ENCODE data around the gene DDAH2. TPM values are rescaled to one million over a fixed set of nuclear protein-coding genes. Genes with fewer than 3 reads are reported as not detected.

DDAH2 gene
- total RNA-seq, 2 donors from 2014 or later, result 150 to 153 TPM

DNA sequence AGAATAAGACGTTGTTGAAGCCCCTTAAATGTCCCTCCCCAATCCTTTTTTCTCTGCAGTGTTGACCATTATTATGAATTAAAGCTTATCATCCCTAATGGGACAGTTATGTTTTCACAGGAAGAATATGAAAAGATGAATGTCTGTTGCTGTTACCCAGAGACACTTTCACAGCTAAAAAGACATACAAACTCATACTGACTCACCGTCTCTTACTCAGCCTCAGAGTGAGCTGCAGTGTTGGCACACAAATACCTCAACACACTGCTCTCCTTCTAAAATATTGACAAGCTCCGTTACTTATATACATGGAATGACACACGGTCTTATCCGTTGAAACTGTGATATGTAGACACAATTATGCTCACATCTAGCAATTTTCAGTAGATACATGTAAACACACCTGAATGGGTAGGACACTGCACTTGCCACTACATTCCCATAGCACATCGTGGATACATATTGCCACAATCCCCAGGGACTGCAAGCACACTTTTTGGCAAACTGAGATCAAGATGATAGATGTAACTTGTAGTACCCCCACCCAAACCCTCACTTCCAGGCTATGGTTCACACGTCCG lies 23.7 kb upstream of the DDAH2 start:
- H3K27ac ChIP-seq (ENCODE audit: low read depth, low read length), result no peak overlapping the region
- H3K36me3 ChIP-seq (ENCODE audit: control insufficient read depth, insufficient read depth, low read length), result no peaks in the 10 kb centered on the region
- H3K9ac ChIP-seq (ENCODE audit: extremely low read depth, low read length, poor library complexity, severe bottlenecking), result no peak overlapping the region
- Mint-ChIP-seq H3K9me3 (no peaks in the 10 kb centered on the region), H3K4me3 (no peak overlapping the region), H3K27ac (no peak overlapping the region), H3K36me3 (ENCODE audit: low read depth) (peaks cover 7% of the 10 kb centered on the region), H3K27me3 (ENCODE audit: insufficient read depth) (no peaks in the 10 kb centered on the region), H3K4me1 (peaks cover 4% of the 10 kb centered on the region)
- no peak overlapping the region for H3K4me3 ChIP-seq (ENCODE audit: low read length)
- DNase-seq, result no peak
- 88 to 94% methylated on average over 7 to 8 of the region's 8 CpGs for WGBS, 2 experiments (ENCODE audit: insufficient coverage in 1 of 2, insufficient read length in 1 of 2)
- H3K9me3 ChIP-seq (ENCODE audit: control insufficient read depth, low read length), result no peaks in the 10 kb centered on the region
- H3K27me3 ChIP-seq (ENCODE audit: control insufficient read depth, insufficient read depth, low read length, poor library complexity, severe bottlenecking), result no peaks in the 10 kb centered on the region
- H3K4me1 ChIP-seq (ENCODE audit: control insufficient read depth, insufficient read depth, low read length), result no peaks in the 10 kb centered on the region
- TF ChIP-seq, protein P1, sequence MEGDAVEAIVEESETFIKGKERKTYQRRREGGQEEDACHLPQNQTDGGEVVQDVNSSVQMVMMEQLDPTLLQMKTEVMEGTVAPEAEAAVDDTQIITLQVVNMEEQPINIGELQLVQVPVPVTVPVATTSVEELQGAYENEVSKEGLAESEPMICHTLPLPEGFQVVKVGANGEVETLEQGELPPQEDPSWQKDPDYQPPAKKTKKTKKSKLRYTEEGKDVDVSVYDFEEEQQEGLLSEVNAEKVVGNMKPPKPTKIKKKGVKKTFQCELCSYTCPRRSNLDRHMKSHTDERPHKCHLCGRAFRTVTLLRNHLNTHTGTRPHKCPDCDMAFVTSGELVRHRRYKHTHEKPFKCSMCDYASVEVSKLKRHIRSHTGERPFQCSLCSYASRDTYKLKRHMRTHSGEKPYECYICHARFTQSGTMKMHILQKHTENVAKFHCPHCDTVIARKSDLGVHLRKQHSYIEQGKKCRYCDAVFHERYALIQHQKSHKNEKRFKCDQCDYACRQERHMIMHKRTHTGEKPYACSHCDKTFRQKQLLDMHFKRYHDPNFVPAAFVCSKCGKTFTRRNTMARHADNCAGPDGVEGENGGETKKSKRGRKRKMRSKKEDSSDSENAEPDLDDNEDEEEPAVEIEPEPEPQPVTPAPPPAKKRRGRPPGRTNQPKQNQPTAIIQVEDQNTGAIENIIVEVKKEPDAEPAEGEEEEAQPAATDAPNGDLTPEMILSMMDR (conservative IDR thresholded peaks at IDR 0.05), result no peak

DNA sequence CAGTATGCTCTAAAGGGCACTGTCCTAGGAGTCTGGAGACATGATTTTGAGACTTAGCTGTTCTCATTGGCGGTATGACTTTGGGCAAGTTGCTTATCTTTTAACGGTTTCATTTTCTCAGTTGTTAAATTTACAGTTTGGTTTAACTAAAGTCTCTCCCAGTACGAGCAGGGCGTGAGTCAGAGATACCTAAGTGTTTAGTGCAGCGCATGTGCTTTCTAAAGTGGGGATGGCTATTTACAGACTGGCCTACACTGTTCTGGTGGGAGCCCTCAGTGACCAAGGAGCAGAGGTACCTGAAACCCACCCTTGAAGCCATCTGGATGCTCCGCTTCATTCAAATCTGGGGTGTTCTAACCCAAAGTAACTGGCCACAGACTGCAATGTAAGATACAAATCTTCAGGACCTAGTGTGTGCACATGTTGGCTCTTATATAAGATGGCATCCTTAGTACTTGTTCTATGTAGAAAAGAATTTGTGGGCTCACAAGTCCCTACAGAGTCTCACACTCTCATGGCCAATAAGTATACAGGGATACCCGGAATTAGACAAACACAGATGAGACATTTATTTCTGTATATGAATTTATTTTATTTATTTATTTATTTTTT lies 21.4 kb upstream of the DDAH2 start:
- no peaks in the 10 kb centered on the region for H3K4me1 ChIP-seq (ENCODE audit: control insufficient read depth, insufficient read depth, low read length)
- peaks cover 8% of the 10 kb centered on the region for H3K4me1 Mint-ChIP-seq
- H3K27ac ChIP-seq (ENCODE audit: low read depth, low read length), result no peak overlapping the region
- no peak overlapping the region for H3K9ac ChIP-seq (ENCODE audit: extremely low read depth, low read length, poor library complexity, severe bottlenecking)
- H3K4me3 ChIP-seq (ENCODE audit: low read length), result no peak overlapping the region
- no peaks in the 10 kb centered on the region for H3K27me3 ChIP-seq (ENCODE audit: control insufficient read depth, insufficient read depth, low read length, poor library complexity, severe bottlenecking)
- no peak overlapping the region for H3K27ac Mint-ChIP-seq
- TF ChIP-seq, protein P1 (conservative IDR thresholded peaks at IDR 0.05), result no peak
- H3K27me3 Mint-ChIP-seq (ENCODE audit: insufficient read depth), result no peaks in the 10 kb centered on the region
- no peak for DNase-seq
- H3K36me3 Mint-ChIP-seq (ENCODE audit: low read depth), result peaks cover 14% of the 10 kb centered on the region
- no peaks in the 10 kb centered on the region for H3K9me3 Mint-ChIP-seq
- 89 to 95% methylated on average over 3 to 6 of the region's 7 CpGs for WGBS, 2 experiments (ENCODE audit: insufficient coverage in 1 of 2, insufficient read length in 1 of 2)
- H3K9me3 ChIP-seq (ENCODE audit: control insufficient read depth, low read length), result no peaks in the 10 kb centered on the region
- no peak overlapping the region for H3K4me3 Mint-ChIP-seq
- no peaks in the 10 kb centered on the region for H3K36me3 ChIP-seq (ENCODE audit: control insufficient read depth, insufficient read depth, low read length)

DNA sequence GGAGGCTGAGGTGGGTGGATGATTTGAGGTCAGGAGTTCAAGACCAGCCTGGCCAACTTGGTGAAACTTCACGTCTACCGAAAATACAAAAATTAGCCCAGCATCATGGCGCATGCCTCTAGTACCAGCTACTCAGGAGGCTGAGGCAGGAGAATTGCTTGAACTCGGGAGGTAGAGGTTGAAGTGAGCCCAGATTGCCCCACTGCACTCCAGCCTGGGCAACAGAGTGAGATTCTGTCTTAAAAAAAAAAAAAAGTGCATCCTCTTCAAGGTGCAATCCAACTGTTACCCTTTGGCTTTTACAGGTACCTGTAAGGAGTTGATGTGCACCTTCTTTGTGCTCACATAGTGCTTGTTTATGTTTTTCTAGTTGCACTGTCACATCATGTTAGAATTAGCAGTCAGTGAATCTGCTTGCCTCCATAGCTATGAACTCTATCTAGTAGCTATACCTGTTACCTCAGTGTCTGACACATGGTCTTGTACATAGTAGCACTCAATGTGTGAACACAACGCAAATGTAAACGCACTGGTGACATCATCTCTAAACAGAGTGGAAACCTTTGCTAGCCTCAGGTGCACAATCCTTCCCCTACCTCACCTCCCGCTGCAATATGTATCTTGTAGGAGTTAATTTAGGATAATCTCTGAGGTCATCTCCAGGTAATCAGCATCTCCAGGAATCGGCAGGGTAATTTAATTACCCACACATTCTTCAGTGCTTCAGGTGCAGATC lies 20.4 kb upstream of the DDAH2 start:
- Histone ChIP-seq H3K9me3 (ENCODE audit: control insufficient read depth, low read length) (no peaks in the 10 kb centered on the region), H3K4me3 (ENCODE audit: low read length) (no peak overlapping the region), H3K36me3 (ENCODE audit: control insufficient read depth, insufficient read depth, low read length) (no peaks in the 10 kb centered on the region), H3K4me1 (ENCODE audit: control insufficient read depth, insufficient read depth, low read length) (no peaks in the 10 kb centered on the region), H3K9ac (ENCODE audit: extremely low read depth, low read length, poor library complexity, severe bottlenecking) (no peak overlapping the region), H3K27ac (ENCODE audit: low read depth, low read length) (no peak overlapping the region), H3K27me3 (ENCODE audit: control insufficient read depth, insufficient read depth, low read length, poor library complexity, severe bottlenecking) (no peaks in the 10 kb centered on the region)
- TF ChIP-seq, protein P1 (conservative IDR thresholded peaks at IDR 0.05), result no peak
- no peak overlapping the region for H3K27ac Mint-ChIP-seq
- no peak overlapping the region for H3K4me3 Mint-ChIP-seq
- 87 to 90% methylated on average over 4 to 8 of the region's 8 CpGs for WGBS, 2 experiments (ENCODE audit: insufficient coverage in 1 of 2, insufficient read length in 1 of 2)
- H3K27me3 Mint-ChIP-seq (ENCODE audit: insufficient read depth), result no peaks in the 10 kb centered on the region
- H3K36me3 Mint-ChIP-seq (ENCODE audit: low read depth), result peaks cover 14% of the 10 kb centered on the region
- H3K9me3 Mint-ChIP-seq, result no peaks in the 10 kb centered on the region
- DNase-seq, result no peak
- peaks cover 13% of the 10 kb centered on the region for H3K4me1 Mint-ChIP-seq

Data from endodermal cell (in vitro differentiated cells).